Ammon's horn (tissue), 1 donor: ENCODE results near the gene BRAT1.
"Not testable (repeated sequence)": the region's sequence is repeated elsewhere in the genome, so short reads cannot be mapped to it uniquely, and the experiment has no call there.

Experiments
- DNase-seq: peaks from one replicate; pipeline ENCODE4 v3.0.0-alpha.2; 2016; ENCODE audit warnings: low spot score

Gene BRAT1

DNA sequence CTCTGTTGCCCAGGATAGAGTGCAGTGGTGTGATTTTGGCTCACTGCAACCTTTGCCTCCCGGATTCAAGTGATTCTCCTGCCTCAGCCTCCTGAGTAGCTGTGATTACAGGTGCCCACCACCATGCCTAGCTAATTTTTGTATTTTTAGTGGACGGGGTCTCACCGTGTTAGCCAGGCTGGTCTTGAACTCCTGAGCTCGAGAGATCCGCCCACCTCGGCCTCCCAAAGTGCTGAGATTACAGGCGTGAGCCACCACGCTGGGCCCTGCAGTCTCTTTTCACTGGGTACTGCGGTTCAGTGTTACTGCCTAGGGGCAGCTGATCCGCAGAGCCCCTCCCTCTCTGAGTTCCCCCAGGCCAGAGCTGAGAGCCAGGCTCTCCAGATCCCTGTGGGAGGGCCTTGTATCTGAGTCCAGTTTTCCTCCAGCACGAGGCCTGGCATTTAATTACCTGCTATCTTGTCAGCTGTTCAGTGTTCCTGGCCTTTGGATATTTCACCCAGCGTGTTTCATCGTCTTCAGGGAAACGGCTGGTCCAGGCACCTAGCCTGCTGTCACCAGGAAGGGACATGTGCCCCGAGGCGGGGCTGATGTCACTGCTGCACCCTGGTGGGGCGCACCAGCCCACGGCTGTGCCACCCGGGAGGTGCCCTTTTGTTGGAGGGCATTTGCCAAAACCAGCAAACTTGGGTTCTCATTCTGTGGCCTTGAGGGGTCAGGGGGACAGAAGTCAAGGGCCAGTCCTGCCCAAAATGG lies 19.3 kb downstream of the BRAT1 start:
- not testable (repeated sequence) for DNase-seq

DNA sequence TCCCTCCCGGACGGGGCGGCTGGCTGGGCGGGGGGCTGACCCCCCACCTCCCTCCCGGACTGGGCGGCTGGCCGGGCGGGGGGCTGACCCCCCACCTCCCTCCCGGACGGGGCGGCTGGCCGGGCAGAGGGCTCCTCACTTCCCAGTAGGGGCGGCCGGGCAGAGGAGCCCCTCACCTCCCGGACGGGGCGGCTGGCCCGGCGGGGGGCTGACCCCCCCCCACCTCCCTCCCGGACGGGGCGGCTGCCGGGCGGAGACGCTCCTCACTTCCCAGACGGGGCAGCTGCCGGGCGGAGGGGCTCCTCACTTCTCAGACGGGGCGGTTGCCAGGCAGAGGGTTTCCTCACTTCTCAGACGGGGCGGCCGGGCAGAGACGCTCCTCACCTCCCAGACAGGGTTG lies 21.1 kb downstream of the BRAT1 start:
- DNase-seq: not testable (repeated sequence)

DNA sequence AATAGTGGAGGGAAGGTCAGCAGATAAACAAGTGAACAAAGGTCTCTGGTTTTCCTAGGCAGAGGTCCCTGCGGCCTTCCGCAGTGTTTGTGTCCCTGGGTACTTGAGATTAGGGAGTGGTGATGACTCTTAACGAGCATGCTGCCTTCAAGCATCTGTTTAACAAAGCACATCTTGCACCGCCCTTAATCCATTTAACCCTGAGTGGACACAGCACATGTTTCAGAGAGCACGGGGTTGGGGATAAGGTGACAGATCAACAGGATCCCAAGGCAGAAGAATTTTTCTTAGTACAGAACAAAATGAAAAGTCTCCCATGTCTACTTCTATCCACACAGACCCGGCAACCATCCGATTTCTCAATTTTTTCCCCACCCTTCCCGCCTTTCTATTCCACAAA lies 21.8 kb downstream of the BRAT1 start:
- DNase-seq: not testable (repeated sequence)

DNA sequence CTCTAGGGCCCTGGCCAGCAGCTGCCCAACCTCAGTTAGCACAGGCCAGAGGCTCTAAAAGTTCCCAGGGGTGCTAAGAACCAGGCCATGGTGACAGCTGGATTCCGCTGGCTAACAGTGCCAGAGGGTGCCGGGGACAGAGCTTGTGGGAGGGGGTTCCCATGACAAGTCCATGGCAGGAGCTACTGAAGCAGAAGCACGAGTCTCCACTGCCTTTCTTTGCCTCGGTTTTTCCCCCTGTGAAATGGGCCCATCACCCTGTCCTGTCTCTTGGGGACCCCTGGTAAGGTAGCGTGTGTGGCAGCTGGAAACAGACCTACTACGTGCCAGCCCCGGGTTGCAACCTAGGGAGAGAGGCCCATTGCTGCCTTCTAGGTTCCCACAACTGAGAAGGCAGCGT lies 22.5 kb downstream of the BRAT1 start:
- not testable (repeated sequence) for DNase-seq

DNA sequence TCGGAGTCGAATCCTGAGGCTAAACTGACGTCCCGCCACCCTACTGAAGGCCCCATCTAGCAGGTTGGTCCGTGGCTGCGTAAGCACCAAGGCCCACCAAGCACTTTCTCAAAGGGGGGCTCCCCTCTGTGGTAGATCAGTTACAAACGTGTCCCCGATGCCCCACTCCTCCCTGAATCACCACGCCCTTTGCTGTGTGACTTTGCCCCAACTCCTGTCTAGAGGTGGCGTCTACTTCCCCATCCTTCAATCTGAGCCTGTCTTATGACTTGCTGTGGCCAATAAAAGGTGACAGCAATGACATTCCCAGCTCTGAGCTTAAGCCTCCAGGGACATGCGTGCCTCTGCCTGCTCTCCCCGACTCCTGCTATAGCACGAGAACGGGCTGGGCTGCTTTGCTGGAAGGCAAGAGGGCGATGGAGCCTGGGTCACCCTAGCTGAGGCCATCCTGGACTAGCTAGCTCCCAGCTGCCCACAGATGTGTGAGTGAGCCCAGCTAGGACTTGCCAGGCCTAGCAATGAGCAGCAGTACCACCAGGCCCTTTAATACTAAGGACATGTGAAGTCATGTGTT lies 23.0 kb downstream of the BRAT1 start:
- DNase-seq: not testable (repeated sequence)

DNA sequence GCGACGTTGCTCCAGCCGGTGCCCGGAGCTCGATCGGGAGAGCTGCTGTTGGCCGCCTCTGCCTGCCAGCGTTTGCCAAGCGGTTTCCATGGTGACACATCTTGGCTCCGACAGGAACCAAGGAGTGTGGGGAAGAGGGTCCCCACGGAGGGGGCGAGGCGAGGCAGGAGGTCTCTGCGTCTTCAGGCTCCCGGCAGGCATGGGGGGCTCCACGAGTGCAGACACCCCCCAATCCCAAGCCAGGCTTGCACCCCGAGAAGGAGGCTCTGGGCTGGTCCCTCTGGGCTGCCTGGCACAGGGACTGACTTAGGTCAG lies 23.6 kb downstream of the BRAT1 start:
- DNase-seq: not testable (repeated sequence)

DNA sequence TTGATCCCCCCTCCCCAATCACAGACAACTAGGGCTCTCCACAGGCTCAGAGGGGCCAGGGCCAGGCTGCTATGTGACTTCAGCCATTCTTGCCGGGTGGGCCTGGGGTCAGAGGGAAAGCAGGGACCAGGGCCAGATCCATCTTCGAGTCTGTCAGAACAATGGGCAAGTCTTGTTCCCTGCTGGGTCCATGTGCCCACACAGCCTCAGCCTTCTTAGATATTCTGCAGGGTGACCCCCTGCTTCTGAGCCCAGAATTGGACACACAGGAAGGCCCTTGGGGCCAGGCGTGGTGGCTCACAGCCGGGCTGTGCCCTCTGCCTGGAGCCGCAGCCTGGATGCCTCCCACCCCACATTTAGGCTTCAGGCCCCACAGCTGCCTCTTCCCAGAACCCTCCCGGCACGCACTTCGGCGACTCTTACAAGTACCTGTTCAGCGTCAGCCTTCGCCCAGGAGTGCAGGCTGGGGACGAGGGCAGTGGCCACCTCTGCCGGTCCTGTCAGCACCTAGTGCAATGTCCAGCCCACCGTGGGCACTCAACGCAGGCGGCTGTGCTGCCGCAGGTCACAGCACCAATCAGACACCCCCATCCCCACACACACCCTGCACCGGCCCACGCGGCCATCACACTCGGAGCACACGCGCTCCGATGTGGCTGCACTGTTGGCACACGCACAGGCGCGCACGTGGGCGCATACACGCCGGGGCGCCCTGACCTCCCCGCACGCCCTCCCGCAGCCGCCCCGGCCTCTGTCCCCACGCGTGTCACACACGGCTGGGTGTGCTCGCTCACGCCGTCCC lies 24.1 kb downstream of the BRAT1 start:
- not testable (repeated sequence) for DNase-seq

DNA sequence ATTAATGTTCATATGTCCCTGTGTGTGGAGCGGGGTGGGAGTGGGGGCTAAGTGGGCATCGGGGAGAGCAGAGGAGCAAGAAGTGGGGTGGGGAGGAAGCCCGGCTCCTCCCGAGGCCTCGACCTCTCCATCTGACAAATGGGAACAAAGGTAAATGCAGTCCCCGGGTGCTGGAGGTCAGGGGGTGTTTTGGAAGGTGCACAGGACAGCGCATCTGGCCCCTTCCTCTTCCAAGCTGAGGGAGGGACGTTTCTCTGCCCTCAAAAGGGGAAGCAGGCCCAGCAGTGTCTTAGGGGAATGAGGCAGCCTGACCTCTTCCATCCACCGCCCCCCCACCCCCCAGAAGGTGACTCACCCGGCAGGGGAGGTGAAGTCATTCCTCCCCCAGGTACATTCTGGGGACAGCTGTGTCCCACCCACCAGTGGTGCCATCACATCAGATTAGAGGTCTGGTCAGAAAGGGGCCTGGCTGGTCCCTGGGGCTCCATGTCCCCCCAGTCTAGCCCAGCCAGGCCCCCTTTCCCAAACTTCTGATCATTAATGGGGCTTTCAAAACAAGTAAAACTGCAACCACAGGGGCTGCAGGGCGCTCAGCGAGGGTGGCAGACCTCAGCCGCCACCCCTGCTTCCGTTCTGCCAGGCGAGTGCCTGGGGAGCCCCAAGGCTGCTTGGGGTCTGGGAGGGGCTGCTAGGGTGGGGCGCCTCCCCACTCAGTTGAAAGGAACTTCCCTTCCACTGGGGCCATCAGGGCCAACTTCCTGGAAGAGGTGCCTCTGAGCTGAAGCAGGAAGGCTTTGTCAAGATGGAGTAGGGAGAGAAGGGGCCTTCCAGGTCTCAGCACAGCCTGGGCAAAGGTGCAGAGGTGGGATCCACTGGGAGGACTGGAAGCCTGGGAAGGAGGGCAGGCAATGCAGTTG lies 25.0 kb downstream of the BRAT1 start:
- DNase-seq: peak; percentile 69

DNA sequence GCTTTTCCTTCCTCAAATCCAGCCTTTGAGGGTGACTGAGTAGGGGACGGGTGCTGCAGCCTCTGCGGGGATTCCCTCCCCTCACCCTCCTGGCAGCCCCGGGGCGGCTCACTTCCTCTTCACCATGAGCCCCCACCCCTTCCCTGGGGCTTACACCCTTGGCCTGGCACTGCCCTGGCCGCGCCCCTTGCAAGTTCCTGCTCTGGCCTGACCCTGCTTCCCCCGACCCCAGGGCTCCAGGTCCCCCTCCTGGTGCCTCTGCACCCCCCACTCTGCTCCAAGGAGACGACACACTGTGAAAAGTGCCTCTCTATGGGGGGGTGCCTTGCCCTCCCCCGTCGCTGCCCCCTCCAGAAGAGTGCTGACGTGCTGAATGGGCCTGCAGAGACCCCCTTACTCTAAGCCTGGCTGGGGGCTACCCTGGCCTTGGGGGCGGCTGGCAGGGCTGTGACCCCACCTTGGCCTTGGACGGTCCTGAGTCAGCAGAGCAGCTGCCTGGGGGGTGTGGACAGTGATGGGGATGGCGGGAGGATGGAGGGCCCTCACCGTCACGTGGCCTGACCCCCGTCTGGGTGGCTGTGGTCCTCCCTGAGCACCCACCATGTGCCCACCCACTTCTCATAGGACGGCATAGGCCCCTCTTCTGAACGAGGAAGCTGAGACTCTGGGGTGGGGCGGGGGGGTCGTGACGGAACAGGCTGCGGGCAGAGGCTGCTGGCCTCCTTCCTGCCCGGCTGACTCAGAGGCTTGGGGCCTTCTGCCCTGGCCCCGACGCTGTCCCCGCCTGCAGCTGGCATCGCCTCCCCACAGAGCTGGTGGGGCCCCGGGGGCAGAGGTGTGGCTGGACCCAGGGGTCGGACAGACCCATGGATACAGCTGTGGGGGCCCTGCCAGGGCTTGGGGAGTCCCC lies 25.9 kb downstream of the BRAT1 start:
- DNase-seq: peak; percentile 76

DNA sequence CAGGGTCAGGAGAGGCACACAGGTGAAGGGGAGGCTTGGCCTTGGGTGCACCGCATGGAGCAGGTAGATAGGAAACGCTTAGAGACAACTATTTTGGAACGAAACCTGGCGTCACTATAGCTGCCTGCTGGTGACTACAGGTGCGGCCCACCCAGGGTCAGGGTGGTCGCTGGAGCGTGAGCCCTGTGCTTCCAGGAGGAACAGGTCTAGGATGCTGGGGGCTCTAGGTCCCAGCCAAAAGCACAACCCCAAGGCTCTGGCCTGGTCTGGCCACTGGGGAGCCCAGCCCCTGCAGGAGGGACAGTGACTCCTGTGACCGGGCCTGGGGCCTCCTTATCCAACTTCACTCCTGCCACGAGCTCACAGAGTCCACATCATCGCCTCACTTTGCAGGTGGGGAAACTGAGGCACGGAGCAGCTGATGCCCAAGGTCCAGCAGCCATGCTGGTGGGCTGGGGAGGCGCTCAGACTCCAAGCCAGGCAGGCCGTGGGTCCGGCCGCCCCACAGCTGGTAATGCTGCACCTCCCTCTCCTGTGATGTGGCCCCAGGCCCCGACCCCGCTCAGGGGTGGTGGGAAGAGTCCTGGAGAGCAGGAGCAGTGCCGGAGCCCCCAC lies 26.7 kb downstream of the BRAT1 start:
- no peak for DNase-seq

DNA sequence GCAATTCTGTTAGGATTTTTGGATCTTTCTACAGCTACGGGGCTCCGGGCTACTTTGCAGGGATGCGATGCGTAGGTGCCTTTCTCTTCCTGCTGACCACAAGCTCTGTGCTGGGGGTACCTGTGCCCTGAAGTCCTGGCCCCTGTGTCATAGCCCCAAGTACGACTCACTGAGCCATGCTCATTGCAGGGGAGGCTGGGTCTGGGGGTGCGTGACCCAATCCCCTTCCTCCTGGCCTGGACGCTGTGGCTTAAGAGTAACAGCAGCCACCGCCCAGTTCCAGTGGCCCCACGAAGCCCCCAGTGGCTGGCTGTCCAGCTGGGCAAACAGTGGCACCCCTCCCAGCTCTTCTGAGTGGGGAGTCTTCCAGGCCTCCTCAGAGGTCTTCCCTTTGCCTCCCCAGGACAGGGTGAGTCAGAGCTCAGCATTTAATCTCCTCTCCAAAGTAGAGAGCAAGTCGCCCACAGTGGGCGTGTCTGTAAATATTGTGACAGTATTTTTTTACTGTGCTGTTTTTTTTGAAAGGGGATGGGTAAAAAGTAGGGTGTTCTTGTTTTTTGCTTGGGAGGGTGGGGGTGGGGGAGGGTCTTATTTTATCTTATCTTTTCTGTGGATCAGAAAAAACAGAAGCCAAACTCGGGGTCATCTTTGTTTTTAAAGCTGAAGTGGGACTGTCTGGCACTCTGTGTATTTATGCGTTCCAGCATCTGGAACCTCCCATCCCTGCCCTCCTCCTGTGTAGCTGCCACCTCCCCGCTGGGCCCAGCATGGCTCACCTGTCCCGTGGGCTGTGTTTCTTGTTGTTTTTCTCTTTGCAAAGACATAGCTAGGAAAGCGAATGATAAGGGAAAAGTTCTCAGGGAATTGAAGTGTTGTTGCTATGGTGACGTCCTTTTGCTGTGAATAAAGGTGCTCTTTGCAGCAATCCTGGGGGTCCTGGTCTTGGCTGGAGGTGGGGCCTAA lies 27.5 kb downstream of the BRAT1 start:
- DNase-seq: no peak

DNA sequence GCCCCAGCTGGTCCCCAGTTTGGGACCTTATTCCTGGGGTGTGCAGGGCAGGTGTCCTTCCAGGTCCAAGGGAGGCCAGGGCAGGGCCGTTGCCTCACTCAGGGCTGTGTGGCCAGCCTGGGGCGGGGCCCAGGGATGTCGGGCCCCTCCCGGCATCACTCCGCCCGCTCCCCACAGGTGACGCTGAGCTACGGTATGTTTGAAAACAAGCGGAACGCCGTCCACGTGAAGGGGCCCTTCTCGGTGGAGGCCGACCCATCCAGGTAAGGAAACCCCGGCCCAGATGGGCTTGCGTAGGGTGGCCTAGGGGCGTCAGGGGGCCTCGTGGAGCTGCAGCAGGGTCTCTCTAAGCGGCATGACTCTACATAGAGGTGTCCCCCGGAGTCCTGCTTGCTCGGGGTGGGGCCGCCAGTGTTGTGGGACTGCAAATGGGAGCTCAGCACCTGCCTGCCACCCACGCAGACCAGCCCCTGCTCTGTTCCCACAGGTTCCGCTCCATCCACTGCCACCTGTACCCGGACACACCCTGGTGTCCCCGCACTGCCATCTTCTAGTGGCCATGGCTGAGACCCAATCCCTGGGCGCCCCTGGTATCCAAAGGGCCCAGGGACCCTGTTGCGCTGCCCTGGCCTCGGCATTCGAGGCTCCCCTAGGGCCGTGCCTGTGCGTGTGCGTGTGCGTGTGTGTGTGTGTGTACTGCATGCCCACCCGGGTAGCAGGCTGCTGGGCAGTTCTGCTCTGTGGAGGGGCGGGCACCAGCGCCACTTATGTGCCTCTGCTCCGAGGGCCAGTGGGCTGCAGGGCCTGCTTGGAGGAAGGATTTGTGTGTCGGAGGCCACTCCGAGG lies 28.4 kb downstream of the BRAT1 start:
- no peak for DNase-seq

DNA sequence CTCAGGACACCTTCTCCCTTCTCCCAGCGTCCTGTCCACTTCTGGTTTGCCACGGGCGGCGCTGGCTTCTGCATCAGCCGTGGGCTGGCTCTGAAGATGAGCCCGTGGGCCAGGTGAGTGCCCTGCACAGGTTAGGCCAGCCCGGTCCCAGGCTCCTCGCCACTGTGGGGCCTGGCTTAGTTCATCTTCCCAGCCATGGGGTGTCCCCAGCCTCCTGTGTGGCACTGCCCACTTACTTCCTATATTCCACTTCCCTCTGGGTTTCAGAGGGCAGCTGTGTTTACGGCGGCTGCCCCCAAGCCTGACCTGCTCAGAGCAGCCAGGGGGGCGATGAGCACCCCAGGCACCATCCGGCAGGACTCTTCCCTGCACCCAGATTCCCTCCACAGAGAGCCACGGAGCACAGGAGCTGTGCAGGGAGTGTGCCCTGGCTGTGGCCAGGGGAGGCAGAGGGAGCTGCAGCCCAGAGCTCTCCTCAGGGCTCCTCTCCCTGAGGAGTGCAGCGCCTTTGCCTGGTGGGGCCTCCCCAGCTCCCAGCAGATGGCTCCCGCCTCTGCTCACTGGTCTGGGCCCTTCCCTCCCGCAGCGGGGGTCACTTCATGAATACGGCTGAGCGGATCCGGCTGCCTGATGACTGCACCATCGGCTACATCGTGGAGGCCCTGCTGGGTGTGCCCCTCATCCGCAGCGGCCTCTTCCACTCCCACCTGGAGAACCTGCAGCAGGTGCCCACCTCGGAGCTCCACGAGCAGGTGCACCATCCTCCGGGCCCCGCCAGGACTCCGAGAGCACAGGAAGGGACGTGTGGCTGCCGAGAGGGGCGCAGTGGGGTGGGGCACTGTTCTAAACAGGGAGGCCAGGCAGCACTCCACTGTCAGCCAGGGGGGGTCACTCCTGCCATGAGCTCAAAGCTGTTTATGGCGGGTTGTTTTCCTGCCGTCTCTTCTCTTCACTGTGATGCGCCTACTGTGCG lies 29.4 kb downstream of the BRAT1 start:
- no peak for DNase-seq

DNA sequence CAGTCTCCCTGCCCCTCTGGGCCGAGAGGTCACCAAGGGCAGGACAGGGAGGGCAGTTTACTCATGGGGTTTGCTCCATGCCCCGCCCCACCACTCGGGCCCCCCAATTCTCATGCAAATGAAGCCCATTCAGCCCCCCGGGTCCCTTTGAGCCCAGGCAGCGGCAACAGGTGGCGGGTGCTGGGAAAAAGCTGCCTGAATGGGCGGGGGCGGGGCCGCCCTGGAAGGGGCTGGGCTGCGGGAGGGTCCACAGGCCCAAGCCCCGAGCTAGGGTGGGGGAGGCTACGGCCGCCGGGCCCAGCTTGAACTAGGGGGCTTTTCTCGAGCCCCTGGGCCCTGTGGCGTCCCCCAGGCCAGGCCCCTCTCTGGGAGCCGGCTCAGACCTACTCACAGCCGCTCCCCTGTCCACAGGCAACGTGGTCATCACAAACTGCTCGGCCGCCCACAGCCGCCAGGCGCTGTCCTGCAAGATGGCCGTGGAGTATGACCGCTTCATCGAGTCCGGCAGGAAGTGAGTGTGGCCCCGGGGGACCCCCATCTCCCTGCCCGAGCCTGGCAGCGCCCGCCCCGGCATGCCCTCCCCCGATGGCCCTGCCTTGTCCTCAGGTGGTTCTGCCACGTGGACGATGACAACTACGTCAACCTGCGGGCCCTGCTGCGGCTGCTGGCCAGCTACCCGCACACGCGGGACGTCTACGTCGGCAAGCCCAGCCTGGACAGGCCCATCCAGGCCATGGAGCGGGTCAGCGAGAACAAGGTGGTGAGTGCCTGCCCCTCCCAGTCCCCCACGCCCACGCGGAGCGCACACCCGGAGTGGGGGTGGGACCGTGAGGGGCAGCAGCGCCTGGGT lies 30.3 kb downstream of the BRAT1 start:
- DNase-seq: no peak

DNA sequence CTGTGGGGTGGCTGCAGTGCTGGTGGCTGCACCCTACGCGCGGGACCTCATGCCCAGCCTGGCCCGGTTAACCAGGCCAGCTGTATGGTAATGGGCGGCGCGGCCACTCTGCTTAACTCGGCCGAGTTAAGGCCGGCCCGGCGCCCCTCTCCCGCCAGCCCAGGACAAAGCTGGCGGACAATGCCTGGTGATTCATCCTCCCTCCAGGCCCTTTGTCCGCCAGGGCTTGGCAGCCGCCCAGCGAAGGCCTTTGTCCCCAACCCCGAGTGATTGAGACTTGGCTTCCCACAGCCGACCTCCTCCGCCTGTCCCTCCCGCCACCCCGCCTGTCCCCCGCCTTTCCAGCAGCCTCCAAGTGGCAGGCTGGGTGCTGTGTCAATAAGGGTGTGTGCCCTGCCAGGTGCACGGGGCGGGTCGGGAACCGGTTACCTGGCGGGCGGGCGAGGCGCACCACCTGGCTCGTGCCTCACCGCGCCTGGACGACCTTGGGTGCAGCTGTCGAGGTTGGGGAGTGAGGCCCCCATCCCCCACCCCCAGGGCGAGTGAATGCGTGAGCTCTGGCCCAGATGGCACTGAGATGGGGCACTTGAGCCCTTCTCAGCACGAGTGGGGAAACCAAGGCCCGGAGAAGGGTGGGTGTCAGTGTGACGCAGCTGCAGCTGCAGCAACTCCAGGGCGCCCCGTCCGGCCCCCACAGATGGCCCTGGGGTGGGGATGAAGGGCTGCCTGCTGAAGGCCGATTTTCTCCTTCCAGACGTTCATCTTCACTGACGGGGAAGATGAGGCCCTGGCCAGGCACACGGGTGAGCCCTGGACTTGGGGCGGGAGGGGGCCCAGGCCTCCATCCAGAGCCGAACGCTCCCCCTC lies 31.1 kb downstream of the BRAT1 start:
- peak; percentile 94 for DNase-seq
